Measurements from ENCODE around the gene TXNRD2.

The TXNRD2 gene

GRCh38 chr22:19902245-19902715 is 39.3 kb downstream of the TXNRD2 start:
- no peak for DNase-seq

- DNase-seq, result no peak
Measured at GRCh38 chr22:19901577-19902244, 39.9 kb downstream of the TXNRD2 start.

GRCh38 chr22:19900707-19901436 is 40.7 kb downstream of the TXNRD2 start:
- no peak for DNase-seq

- DNase-seq, result no peak
Measured at GRCh38 chr22:19898831-19899567, 42.6 kb downstream of the TXNRD2 start.

- DNase-seq, result no peak
Measured at GRCh38 chr22:19898145-19898544, 43.5 kb downstream of the TXNRD2 start.

DNA sequence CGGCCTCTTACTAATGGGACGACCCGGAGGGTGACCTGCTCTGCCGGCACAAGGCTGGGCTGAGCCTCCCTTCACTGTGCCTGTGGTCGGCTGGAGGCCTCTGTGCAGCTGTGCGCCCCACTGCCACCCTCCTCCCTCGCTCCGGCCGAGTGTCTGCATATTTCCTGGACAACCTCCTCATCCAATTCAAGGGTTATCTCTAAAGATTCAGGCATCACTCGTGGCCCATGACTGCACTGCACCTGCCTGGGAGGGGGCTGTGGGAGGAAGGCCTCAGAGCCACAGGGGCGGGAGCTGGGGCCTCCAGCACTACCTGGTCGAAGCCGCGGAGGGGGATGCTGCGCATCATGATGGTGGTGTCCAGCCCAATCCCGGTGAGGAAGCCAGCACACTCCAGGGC is 43.9 kb downstream of the TXNRD2 start:
- no peak for DNase-seq

- no peak for DNase-seq
Measured at GRCh38 chr22:19896665-19897355, 44.8 kb downstream of the TXNRD2 start.

- no peak for DNase-seq
Measured at GRCh38 chr22:19895160-19895849, 46.3 kb downstream of the TXNRD2 start.

GRCh38 chr22:19893363-19893762 is 48.3 kb downstream of the TXNRD2 start:
- no peak for DNase-seq

DNA sequence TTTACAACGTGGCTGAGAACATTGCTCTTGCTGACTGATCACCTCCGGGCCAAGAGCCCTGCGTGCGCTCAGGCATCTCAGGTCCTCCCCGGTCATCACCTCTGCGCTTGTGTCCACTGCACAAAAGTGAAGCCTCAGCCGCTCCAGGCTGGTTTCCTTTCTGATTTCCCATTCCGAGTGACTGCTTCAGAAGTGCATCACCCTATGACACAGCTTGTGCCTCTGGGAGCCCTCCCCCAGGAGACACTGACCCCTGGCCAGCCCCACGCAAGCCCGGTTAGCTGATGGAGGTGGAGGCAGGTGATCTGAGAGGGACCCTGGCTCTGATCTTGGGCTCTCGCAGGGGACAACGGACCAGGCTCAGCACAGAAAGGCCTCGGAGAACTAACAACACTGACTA is 48.7 kb downstream of the TXNRD2 start:
- no peak for DNase-seq

- DNase-seq, result peak; percentile 59
Measured at GRCh38 chr22:19892257-19892879, 49.2 kb downstream of the TXNRD2 start.

DNA sequence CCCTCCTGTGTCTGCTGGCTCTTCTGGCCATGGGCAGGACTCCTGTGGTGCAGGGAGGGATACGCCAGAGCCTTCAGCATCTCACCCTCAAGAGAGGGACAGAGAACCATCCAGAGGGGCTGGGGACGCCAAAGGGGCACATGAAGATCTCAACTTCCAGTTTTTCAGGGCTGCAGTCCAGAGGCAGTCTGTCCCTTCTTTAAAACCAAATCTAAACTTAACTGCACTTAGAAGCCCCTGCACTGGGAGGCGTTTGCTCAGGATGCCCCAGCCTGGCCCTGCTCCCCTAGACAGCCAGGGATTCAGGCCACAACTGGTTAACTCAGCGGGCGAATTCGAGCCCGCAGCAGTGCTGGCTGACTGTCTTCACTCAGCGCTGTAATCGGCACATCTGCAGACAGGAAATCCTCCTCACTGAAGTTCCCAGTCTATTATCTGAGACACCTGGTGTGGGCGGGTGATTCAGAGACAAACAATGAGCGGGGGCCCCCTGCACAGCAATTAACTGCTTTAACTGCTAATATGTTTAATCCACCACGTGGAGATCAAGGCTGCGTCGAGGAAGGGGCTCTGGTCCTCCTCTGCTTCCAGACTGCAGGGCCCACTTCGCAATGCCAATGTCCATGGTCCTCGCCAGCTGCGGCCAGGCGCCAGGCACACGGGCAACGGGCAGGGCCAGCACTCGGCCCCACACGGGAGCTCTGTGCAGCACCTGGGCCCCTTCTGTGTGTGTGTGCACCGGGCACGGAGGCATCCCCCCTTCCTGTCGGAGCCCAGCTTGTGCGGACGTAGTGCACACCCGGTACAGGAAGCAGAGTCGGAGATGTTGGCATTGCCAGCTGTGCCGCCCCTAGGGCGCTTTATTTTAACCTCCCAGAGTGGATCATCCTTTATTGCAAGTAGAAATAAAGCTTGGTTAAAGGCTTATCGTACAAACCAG is 50.0 kb downstream of the TXNRD2 start:
- DNase-seq, result peak; percentile 74

- DNase-seq, result no peak
Measured at GRCh38 chr22:19890502-19891316, 50.9 kb downstream of the TXNRD2 start.

DNA sequence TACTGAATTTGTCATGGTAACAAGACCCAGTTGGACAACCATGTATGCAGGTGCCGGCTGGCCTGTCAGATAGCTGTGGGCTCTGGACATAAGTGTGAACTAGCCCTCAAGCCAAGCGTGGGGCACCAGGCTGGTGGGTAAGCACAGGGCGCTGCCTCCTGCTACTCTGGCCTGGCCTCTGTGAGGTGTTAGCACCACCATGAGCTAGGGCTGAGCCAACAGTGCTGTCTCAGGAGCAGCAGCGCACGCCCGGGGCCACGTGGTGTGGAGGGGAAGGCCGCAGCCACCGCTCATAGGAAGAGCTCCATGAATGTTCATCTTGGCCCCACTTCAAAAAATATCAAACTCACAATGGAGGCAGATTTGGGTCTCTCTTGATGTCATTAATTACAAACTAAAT is 51.7 kb downstream of the TXNRD2 start:
- peak; percentile 47 for DNase-seq

- DNase-seq, result no peak
Measured at GRCh38 chr22:19888131-19888746, 53.4 kb downstream of the TXNRD2 start.

- no peak for DNase-seq
Measured at GRCh38 chr22:19887256-19887985, 54.2 kb downstream of the TXNRD2 start.

DNA sequence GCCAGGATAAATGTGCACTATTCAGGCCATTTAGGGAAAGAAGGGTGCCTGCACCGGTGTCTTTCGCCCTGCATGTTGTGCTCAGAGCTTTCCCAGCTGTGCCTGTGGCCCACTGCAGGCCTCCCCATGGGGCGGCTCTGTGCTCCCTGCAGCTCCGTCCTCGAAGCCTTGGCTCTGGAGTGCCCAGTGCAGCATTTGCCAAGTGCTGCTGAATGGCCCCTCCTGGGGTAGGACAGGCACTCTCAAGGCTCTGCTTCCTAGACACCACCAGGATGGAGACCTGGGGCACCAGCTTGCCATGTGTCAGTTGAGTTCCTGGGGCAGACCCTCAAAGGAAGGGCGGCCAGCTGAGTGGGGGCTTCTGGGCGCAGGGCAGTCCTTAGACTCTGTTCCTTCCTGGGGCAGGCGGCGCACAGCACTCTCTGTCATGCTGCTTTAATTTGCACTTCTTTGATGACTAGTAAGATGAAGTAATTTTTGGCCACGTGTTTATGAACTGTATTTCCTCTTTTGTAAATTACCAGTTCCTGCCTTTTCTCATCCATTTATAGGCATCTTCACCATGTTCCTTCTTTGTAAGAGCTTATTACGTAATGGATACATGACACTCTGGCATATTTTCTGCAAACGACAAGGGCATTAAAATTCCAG is 54.9 kb downstream of the TXNRD2 start:
- no peak for DNase-seq
